Activated CD4-positive, alpha-beta T cell treated with anti-CD3 and anti-CD28 coated beads for 48 hours (primary cell): Measurements from ENCODE around the gene POLR2L.

Experiments used
- DNase-seq: peaks from one replicate; pipeline ENCODE4 v3.0.0-alpha.2; 2020

Gene POLR2L

GRCh38 chr11:792535-792821 lies 49.9 kb downstream of the POLR2L start:
- DNase-seq: no peak

GRCh38 chr11:791658-792534 lies 50.4 kb downstream of the POLR2L start:
- DNase-seq: no peak

- DNase-seq: no peak
These were observed 51.4 kb downstream of the POLR2L start for GRCh38 chr11:790721-791564.

GRCh38 chr11:789943-790342 lies 52.4 kb downstream of the POLR2L start, which contains the start of gene CEND1:
CEND1 (minus strand) TSS chr11:790090; CDS start chr11:788576, 1,514 bp downstream.
- peak; percentile 69 for DNase-seq
